LNCAP (cell line): ENCODE measurements around the gene GPRIN2.

ENCODE experiments used
- CTCF ChIP-seq: fragments of 450-650 bp; IDR thresholded peaks from 2 replicates; pipeline ENCODE4 v1.5.1; 2017; ENCODE audit warnings: mild to moderate bottlenecking

The GPRIN2 gene

GRCh38 chr10:46515793-46516192 lies 40.7 kb downstream of the GPRIN2 start:
- TF ChIP-seq CTCF: no peak

DNA sequence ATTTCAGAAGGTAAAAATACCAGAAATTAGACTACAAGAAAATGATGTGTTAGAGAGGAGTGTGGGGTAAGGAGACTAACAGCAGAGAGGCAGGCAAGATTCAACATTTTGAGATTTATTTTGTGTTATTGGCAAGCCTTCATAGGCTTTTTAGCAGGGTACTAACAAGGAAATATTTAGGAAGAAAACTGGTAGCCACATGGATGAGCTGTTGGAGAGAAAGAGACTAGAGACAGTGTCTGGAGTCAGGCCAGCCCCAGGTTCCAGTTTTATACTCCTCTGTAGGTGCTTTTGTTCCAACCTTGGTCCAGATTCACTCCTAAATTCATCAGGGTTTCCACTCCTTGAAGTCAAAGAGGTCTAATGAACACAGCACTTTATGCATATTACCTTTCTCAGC lies 41.1 kb downstream of the GPRIN2 start:
- no peak for TF ChIP-seq CTCF

DNA sequence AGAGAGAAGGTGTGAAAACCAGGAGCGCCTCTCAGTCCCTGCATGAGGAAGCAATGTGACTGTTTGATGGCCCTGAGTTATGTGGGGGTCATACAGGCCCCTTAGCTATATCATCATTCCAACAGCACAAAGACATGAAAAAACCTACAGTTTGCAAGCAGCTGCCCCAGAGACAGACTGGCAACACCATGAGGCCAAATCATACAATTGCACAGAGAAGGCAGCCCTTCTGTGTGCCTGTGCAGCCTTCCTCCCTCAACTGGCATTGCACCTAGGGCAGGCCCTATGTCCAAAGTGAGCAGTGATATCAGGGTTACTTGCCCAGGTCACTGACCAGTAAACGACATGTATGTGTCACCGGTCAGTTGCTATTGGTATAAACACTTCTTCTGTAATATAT lies 41.6 kb downstream of the GPRIN2 start:
- TF ChIP-seq CTCF: no peak

DNA sequence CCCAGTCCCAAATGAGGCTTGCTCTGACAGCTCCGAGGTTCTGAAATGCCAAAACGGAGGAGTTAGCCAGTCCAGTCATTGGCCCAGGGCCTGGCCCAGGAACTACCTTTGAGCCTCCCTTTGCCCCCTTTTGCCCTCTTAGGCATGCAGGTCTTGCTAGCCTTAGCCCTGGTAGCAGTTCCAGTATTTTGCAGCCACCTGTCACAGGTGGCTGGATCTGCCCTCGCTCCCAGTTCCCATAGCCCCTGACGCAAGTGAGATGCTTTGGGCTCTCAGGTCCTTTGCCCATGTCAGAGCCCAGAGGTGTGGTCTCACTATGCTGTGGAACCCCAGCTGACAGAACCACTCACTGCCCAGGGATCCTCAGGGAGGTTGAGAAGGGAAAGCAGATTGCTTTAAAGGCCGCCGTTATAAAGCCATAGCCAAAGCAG lies 42.0 kb downstream of the GPRIN2 start:
- TF ChIP-seq CTCF: no peak
